ENCODE data around the gene GPR158.

GRCh38 chr10:25177754-25178135 lies 2.9 kb downstream of the GPR158 start:
- no peak for TF ChIP-seq CEBPB (IDR thresholded peaks at IDR 0.05)
- no peak for TF ChIP-seq YY1 (IDR thresholded peaks at IDR 0.05; ENCODE audit: low read depth)
- no peak for TF ChIP-seq EGR1 (IDR thresholded peaks at IDR 0.05)
- no peak for TF ChIP-seq RAD21 (IDR thresholded peaks at IDR 0.05; ENCODE audit: low read depth)
- no peak for TF ChIP-seq REST (IDR thresholded peaks at IDR 0.05; ENCODE audit: low read depth)
- TF ChIP-seq FOXM1 (IDR thresholded peaks at IDR 0.05; ENCODE audit: borderline replicate concordance, low read depth) = no peak
- no peak for TF ChIP-seq CREB1 (IDR thresholded peaks at IDR 0.05; ENCODE audit: low read depth)
- no peak for TF ChIP-seq ZBTB7A (IDR thresholded peaks at IDR 0.05; ENCODE audit: low read depth)
- TF ChIP-seq, protein P1, sequence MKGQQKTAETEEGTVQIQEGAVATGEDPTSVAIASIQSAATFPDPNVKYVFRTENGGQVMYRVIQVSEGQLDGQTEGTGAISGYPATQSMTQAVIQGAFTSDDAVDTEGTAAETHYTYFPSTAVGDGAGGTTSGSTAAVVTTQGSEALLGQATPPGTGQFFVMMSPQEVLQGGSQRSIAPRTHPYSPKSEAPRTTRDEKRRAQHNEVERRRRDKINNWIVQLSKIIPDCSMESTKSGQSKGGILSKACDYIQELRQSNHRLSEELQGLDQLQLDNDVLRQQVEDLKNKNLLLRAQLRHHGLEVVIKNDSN (IDR thresholded peaks at IDR 0.05) = no peak
- no peak for TF ChIP-seq TEAD4 (IDR thresholded peaks at IDR 0.05)
